HG03571 (cell line): Measurements from ENCODE around the gene FDX2.

Source experiments
- ATAC-seq: cut with Tn5 transposase; IDR thresholded peaks from one replicate; pipeline ENCODE4 v1.9.1; 2021; ENCODE audit not compliant: unreplicated experiment

The FDX2 gene

GRCh38 chr19:10305139-10305806 is 10.5 kb downstream of the FDX2 start:
- ATAC-seq = no peak

- no peak for ATAC-seq
Measured at GRCh38 chr19:10299545-10300458, 16.0 kb downstream of the FDX2 start.

- no peak for ATAC-seq
Measured at GRCh38 chr19:10295847-10296591, 19.8 kb downstream of the FDX2 start.

GRCh38 chr19:10295305-10295846 is 20.4 kb downstream of the FDX2 start:
- ATAC-seq = no peak

- no peak for ATAC-seq
Measured at GRCh38 chr19:10294368-10294697, 21.5 kb downstream of the FDX2 start.

- no peak for ATAC-seq
Measured at GRCh38 chr19:10293637-10294367, 22.0 kb downstream of the FDX2 start.

GRCh38 chr19:10292789-10293636 is 22.8 kb downstream of the FDX2 start:
- no peak for ATAC-seq

- no peak for ATAC-seq
Measured at GRCh38 chr19:10292206-10292788, 23.5 kb downstream of the FDX2 start.

- ATAC-seq = no peak
Measured at GRCh38 chr19:10291554-10292205, 24.1 kb downstream of the FDX2 start.

- no peak for ATAC-seq
Measured at GRCh38 chr19:10290876-10291553, 24.8 kb downstream of the FDX2 start.

GRCh38 chr19:10290357-10290875 is 25.4 kb downstream of the FDX2 start:
- ATAC-seq = no peak

GRCh38 chr19:10289836-10290356 is 25.9 kb downstream of the FDX2 start, which contains the start of gene ICAM5:
Gene ICAM5 (plus strand): TSS chr19:10289952. CDS start chr19:10290044, 92 bp downstream.
- no peak for ATAC-seq

GRCh38 chr19:10289167-10289835 is 26.5 kb downstream of the FDX2 start:
- no peak for ATAC-seq

- ATAC-seq = no peak
Measured at GRCh38 chr19:10288662-10289166, 27.1 kb downstream of the FDX2 start.

GRCh38 chr19:10286803-10287737 is 28.7 kb downstream of the FDX2 start, which contains the start of gene ICAM4:
Gene ICAM4 (plus strand): TSS chr19:10286955. CDS start chr19:10287013, 58 bp downstream.
- no peak for ATAC-seq

GRCh38 chr19:10285393-10285792 is 30.4 kb downstream of the FDX2 start:
- ATAC-seq = no peak
